HG03139 (cell line): ENCODE measurements around the gene UPK3A.
A peak's percentile ranks its signal among the peaks of the same experiment; 100 is the strongest.

Experiments used
- ATAC-seq: cut with Tn5 transposase; IDR thresholded peaks from one replicate; pipeline ENCODE4 v1.9.1; 2021; ENCODE audit not compliant: unreplicated experiment

The UPK3A gene

DNA sequence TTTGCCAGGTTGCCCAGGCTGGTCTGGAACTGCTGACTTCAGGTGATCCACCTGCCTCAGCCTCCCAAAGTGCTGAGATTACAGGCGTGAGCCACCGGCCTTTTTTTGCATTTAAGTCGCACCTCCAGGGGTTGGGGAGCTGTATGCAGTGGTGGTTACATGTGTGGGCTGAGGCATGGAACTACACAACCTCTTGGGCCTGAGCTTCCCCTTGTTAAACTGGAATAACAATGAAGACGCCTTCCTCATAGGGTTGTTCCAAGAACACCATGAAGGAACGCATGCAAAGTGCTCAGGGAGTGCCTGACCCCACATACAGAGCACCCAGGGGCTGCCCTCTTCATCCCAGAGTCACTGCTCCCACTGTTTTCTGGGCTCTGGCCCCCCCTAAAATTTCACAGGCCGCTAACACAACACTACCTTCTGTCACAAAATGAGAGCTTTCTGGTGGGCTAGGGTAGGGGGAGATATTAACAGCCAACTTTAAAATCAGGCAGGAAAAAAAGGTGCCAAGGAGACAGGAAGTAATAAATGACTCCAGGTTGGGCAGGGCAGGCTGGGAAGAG is 23.7 kb downstream of the UPK3A start:
- no peak for ATAC-seq

DNA sequence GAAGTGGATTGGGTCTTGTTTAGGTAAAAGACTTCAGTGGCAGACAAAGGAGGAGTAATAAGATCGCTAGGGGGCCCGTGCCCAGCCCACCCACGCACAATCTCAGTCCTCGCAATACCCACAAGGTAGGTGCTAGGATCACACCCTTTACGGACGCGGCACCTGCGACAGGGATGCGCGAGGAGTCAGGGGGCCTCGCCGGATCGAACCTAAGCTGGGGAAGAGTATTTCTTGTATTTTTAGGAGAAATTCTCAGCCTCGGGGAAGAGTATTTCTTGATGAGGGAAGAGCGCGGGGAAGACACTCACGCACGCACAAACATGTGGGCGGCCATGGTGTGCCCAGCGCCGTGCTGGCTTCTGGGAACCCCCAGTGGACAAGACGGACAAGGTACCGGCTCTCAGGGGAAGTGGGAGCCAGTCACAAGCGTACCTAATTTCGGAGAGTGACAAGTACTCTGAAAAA is 24.2 kb downstream of the UPK3A start:
- no peak for ATAC-seq

DNA sequence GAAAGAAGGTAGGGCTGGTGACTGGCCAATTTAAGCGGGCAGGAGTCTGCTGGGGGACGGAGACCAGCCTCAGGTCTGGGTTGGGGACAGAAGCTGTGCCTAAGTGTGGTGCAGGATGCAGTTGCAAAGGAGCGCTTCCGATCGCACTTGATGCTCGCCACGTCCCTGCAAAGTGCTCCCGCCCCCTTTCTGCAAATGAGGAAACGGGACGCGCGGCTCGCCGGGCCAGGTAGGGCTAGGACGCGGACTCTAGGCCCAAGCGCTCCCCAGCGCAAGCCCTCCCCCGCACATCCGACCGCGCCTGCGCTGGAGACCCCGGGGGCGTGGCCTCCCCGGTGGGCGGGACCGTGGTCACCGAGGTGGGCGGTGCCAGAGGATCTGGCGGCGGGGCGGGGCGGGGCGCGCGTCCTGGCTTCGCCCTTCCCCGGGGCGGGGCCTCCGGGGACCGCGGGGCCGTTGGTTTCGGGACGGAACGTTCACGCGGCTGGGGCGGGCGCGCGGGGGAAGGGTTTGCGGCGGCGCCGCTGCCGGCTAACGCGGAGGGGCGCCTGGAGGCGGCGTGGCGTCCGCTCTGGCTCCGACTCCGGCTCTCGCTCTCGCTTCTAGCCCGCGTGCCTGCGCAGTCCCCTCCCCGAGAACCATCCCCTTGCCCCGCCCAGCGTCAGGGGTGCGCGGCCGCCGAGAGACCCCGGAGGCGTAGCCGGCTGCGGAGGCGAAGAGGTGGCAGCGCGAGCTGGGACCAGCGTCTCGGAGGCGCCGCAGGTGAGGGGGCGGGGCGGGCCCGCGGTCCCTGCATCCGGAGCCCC is 24.9 kb downstream of the UPK3A start, which contains the start of gene FAM118A:
Gene FAM118A (plus strand): TSS at position 513 of the 806 bp plus-strand sequence. CDS start 12,446 bp downstream, outside the sequence.
- ATAC-seq, result peak; percentile 72

DNA sequence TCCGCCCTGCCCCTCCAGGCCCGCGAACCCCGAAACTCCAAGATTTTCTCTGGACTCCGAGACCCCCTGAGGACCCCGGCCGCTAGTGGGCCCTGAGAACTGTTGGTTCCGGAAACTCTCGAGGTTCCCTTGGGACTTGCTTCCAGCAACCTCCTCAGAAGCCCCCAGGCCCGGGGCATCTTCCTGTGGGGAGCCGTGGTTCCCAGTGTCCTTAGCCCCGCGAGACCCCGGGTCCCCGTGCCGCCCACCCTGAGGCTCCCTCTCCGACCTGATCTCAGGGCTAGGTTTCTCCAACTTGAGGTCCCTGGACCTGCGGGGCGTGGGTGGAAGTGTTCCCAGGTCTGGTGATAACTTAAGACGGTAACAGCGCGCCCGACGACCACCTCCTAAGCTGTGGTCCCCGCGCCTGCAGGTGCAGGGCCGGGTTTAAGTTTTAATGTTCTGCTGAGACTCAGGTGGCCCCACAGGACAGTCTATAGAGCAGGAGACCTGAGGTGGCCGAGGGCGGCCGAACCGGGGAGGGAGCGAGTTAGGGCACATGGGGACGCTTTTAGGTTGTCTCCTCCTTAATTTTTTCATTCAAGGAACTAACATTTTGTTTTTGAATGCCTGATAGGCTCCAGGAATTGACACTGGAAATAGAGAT is 25.7 kb downstream of the UPK3A start:
- peak; percentile 1 for ATAC-seq

DNA sequence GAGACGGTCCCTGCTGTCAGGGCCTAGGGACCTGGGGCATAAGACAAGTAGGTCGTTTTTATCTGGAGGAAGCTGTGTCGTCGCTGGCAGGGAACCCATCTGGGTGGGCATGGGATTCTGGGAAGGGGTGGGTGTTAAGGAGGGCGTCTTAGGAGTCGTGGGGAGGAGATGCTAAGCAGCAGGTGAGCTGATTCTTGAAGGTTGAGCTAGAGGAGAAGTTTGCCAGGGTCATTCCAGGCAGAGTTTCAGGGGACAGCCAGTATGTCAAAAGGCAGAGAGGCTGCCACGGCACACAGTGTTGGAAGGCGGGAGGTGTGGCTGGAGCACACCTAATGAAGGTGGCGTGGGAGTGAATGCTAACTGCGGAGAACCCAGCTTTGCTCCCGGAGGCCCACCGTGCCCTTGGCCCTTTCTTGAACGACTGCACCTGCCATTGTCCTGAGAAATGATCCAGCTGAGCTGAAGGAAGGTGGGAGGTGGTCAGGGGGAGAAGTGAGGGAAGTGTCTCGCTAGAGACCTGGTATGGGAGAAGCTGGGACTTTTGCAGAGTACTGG is 26.3 kb downstream of the UPK3A start:
- no peak for ATAC-seq

DNA sequence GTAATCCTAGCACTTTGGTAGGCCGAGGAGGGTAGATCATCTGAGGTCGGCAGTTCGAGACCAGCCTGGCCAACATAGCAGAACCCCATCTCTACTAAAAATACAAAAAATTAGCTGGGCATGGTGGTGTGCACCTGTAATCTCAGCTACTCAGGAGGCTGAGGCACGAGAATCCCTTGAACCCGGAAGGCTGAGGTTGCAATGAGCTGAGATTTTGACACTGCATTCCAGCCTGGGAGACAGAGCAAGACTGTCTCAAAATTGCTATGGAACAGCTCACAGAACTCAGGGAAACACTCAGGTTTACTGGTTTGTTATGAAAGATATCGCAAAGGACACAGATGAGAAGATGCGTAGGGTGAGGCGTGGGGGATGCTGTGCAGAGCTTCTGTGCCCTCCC is 27.7 kb downstream of the UPK3A start:
- no peak for ATAC-seq

DNA sequence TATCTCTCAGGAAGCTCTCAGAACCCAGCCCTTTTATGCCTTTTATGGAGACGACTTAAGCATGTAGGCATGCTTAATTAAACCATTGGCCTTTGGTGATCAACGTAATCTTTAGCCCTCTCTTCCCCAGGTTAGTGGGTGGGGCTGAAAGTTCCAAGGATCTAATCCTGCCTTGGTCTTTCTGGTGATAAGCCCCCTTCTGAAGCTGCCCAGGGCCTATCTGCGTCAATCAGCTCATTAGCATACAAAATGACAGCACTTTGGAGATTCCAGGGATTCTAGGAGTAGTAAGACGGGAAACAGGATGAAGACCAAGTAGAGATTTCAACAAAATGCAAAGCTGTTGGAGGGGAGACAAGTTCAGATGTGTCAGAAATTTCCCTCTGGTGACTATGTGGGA is 28.1 kb downstream of the UPK3A start:
- ATAC-seq, result no peak

DNA sequence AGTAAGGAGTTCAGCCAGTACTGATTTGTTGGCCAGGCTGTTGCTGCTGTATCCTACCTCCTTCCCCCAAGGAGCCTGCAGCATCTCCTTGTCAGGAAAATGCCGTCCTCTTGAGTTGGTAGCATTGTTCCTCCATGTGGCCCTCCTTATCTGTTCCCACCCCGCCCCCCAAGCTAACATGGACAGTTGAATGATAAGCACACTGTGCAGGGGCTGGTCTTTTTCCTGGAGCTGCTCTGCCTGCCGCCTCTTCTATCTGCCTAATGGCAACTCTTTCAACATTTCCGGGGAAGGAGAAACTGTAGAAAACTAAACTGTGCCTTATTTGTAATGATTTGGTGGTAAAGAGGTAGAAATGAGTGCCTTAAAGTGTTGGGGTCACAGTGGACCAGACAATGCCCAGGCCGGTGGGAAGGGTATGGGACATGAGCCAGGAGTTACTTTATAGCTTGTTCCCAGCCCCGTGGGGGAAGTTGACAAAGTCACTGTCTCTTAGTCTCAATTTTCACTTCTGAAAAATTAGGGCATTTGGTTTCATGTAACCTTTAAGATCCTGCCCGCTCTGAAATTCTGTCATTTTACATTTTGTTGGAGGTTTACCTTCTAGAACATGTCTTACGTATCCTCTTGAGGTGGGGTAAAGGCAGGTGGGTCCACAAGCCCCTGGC is 29.4 kb downstream of the UPK3A start:
- ATAC-seq, result no peak

DNA sequence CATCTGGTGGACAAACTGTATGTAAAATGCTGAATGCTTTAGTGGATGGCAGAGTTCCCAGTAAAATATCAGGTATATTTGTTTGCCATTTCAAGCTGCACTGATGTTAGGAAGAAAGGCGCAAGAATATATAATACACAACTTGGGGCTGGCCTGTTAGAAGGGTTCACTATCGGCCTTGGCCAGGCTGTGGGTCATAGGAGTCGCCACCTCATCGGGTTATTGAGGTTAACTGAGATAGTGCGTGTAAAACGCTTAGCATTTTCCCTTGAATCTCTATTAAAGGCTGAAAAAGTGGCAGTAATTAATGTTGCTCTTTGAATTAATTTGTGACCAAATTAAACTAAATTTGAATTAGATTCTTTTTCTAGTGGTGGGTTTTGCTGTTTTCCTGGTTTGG is 30.0 kb downstream of the UPK3A start:
- ATAC-seq, result no peak

DNA sequence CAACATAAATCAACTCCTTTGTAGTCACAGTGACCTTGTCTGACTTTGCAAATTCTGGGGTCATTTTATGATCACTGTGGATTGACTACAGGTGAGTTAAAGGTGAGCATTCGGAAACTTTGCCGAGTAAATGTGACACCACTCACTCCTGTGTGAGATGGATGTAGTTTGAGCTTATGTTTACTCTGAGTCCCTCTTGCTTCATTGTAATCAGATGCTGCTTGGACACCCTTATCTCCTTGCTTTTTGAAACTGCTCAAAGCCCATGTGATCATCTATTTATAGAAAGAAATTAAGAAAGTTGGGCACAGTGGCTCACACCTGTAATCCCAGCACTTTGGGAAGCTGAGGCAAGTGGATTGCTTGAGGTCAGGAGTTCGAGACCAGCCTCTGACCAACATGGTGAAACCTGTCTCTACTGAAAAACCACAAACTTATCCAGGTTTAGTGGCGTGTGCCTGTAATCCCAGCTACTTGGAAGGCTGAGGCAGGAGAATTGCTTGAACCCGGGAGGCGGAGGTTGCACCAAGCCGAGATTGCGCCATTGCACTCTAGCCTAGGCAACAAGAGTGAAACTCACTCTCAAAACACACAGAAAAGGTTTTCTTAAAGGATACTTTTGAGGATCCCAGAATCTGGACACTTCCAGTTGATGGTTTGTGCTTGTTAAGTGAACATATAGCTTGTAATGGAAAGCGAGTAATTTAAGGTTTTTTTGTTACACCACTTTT is 32.2 kb downstream of the UPK3A start:
- no peak for ATAC-seq

DNA sequence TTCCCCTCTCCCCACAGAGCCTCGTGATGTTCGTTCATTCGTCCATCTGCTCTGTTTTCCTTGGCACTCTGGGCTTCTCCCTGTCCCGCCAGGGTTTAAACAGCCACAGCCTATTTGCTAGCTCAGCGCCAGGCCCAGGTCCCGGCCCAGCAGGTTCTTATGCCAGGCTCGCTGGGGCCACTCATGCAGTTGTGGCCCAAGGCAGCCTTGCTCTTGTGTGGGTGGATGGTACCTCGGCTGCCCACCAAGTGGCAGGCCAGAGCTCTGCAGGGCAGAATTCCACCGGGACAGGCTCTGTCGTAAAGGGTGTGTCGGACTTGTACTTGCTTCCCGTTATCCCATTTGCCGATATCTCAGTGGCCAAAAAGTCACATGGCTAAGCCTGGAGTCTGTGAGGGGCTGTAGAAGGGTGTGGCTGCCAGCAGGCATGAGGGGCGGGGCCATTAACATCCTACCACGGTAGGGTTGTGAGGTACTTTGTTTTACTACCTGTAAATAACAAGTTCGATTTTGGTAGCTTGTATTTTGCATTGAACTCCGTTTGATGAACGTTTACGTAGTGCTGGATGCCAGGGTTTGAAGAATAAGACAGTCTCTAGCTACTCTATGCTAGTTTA is 32.9 kb downstream of the UPK3A start:
- no peak for ATAC-seq

DNA sequence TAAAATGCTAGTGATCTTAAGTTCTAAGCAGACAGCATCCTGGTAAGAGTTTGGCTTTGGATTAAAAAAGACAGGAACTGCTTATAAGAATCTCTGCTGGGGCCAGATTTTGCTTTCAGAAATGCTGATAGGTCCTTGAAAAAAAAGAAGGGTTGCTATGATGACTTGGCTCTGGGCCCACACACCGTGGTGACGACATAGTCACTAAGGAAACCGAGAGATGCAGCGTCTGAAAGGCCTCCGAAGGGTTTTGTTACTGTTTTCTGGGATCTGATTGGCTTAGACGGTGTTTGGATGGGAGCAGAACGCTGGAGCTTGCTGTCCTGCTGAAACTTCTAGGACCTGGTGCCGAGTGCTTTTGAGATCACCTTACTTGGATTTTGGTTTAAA is 33.4 kb downstream of the UPK3A start:
- no peak for ATAC-seq

DNA sequence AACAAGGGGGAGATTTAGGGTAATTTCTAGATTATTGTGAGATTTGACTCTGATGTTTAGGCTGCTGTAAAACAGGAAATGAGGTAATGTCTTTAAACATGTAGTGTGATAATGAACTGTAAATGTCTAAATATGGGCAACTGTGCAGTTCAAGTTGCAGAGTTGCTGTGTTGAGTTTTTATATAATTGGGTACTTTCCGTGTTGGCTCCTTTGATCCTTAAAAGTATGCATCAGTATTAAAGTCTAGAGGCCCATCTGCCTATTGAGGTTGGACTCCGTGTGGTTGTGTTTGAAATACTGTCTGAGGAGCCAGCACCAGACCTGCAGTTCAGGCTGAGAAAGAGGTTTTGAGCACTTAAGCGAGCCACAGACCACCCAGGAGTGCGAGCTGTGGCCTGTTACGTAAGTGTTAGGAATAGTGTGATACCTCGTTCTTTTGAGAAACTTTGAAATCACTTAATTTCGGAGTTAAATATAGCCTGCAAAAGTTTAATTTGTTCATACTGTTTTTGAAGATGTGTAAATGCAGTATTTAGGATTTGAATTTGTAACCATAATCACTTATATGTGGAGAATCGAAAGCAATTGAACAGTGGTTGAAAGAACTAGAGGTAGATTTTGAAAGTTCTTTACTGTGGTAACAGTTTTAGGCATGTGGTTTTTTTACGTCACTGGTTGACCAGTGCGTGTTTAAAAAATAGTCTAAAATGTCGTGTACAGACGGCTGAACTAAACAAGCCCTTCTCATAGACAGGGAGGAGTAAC is 34.0 kb downstream of the UPK3A start:
- ATAC-seq, result no peak

DNA sequence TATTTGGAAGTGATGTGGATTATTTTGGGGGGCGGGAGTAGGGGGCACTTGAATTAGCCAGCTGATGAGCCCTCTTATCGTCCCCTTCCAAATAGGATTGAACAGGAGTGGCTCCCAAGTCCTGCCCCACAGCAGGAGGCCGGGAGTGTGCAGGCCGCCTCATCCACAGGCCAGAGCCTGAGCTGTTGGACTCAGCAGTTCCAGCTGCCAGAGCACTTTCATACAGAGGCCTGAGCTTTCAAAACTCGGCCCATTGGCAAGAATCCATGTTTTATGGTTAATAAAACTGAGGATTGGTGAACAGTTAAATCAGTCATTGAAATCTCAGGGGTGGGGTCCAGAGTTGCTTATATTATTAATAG is 34.6 kb downstream of the UPK3A start:
- no peak for ATAC-seq

DNA sequence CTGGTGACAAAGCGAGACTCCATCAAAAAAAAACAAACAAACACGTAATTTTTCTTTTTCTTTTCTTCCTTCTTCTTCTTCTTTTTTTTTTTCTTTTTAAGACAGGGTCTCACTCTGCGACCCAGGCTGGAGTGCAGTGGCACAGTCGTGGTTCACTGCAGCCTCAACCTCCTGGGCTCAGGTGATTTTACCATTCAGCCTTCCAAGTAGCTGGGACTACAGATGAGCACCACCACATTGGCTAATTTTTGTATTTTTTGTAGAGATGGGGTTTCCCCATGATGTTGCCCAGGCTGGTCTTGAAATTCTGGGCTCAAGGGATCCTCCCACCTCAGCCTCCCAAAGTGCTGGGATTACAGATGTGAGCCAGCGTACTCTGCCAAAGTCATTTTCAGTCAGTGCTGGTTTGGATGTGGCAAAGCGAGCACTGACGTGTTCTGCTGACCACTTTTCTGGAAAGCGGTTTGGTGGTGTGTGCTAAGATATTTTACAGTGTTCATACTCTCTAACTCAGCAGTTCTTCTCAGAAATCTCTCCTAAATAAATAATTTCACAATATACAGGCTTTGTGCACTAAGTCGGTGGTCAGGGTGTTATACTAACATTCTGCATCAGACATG is 35.7 kb downstream of the UPK3A start:
- ATAC-seq, result no peak

DNA sequence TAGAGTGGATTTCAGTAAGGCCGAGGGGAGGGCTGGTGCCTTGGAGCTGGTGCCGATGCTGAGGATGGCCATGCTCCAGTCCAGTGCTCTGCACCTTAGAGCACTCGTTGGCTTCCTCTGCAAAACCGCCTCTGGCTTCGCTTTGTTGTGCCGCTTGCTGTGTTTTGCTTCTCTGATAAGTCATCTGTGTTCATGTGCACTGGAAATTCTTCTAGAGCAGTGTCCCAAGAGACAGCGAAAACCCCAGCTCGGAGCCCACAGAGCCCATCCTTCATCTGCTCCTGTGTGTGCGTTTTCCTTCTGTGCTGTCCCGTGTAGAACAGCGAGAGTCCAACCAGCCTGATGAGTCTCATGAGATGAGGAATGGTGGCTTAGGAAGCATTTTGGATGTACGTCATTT is 37.1 kb downstream of the UPK3A start:
- ATAC-seq, result no peak

DNA sequence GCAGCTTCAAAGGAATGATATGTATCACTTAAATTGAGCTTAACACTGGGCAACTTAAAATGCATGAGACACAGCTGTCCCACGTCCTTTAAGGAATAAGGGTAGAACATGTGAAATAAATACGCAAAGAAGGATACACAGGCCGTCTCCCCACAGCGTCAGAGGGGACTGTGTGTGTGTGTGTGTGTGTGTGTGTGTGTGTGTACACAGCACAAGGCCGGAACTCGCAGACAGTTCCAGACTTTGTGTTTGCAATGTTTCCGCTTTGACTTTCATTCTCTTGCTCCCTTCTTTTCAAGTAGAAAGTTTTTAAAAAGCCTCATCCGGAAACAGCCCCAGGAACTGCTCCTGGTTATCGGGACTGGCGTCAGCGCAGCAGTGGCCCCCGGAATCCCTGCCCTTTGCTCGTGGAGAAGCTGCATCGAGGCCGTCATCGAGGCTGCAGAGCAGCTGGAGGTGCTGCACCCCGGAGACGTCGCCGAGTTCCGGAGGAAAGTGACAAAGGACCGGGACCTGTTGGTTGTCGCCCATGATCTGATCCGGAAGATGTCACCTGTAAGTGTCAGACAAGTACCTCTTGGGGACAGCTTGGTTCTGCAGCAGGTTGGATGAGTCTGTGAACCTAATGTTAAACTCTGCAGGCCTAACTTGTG is 38.2 kb downstream of the UPK3A start:
- no peak for ATAC-seq

DNA sequence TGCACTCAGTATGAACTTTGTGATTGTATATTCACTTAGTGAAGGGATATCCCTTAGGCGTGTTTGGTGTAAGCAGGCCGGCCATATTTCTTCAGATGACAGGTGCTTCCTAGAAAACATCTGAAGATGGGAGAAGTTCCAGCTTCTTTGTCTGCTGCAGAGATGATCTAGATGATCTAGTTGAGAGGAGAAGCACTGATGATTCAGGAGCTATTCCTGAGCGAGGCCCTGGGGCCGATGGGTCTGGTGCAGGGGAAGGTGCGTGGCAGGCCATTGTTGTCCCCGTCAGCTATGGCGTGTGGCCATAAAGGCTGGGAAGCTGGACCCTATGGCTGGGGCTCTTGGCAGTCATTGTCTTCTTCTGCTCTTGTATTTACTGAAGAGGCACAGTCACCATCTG is 38.9 kb downstream of the UPK3A start:
- no peak for ATAC-seq

DNA sequence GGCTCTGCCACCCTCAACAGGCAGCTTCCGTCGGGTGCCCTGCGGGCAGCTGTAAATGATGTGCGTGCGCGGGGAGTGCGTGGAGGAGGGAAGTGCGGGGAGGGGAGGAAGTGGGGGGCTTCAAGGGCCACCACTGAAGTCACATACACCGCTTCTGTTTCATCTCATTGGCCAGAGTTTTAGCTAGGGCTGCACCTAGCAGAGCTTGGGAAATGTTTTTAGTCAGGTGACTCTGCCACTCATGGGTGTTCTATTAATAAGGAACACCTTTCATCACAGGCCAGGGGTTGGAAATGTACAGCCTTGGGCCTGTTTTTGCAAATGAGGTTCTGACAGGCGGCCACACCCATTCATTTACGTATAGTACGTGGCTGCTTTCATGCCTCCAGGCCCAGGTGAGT is 39.6 kb downstream of the UPK3A start:
- ATAC-seq, result no peak
